GM12873 (cell line): ENCODE results near the gene NFASC.

Experiments used
- CTCF ChIP-seq: IDR thresholded peaks from 2 replicates; pipeline ENCODE4 v1.5.1; 2012; ENCODE audit warnings: low read depth, mild to moderate bottlenecking, moderate library complexity, low read length, control low read depth; ENCODE audit not compliant: insufficient read depth; ENCODE audit errors: missing control alignments

Gene NFASC

GRCh38 chr1:205012391-205013140 lies 141.9 kb downstream of the NFASC start:
- no peak for TF ChIP-seq CTCF

- TF ChIP-seq CTCF = no peak
These were observed 143.2 kb downstream of the NFASC start for GRCh38 chr1:205013683-205014367.

GRCh38 chr1:205014783-205015182 lies 144.1 kb downstream of the NFASC start:
- no peak for TF ChIP-seq CTCF

- no peak for TF ChIP-seq CTCF
These were observed 144.6 kb downstream of the NFASC start for GRCh38 chr1:205015241-205015640.

GRCh38 chr1:205016075-205016474 lies 145.4 kb downstream of the NFASC start:
- no peak for TF ChIP-seq CTCF

GRCh38 chr1:205016584-205016983 lies 145.9 kb downstream of the NFASC start:
- TF ChIP-seq CTCF = no peak

- TF ChIP-seq CTCF = no peak
These were observed 146.3 kb downstream of the NFASC start for GRCh38 chr1:205017001-205017400.
